KMS-11 (cell line): ENCODE data around the gene MFF.

Experiments
- H2AFZ ChIP-seq: fragments of 200-600 bp; sonication (generic); 2 replicates; pipeline ENCODE4 v1.6.1; 2016; ENCODE audit warnings: antibody characterized with exemption, mixed run types, low read depth
- H3K27ac ChIP-seq: fragments of 200-600 bp; sonication (generic); 2 replicates; pipeline ENCODE4 v1.6.1; 2016; ENCODE audit warnings: mild to moderate bottlenecking, mixed run types
- H3K27me3 ChIP-seq: fragments of 200-600 bp; sonication (generic); 2 replicates; pipeline ENCODE4 v1.6.1; 2017; ENCODE audit warnings: mild to moderate bottlenecking, low read depth, mixed run types, moderate library complexity; ENCODE audit not compliant: insufficient read depth
- H3K36me3 ChIP-seq: fragments of 200-600 bp; sonication (generic); 2 replicates; pipeline ENCODE4 v1.6.1; 2017; ENCODE audit warnings: mild to moderate bottlenecking, mixed run types; ENCODE audit not compliant: insufficient read depth
- H3K4me1 ChIP-seq: fragments of 200-600 bp; sonication (generic); 2 replicates; pipeline ENCODE4 v1.6.1; 2016; ENCODE audit warnings: mild to moderate bottlenecking, low read depth, mixed run types; ENCODE audit not compliant: poor library complexity, severe bottlenecking
- H3K4me2 ChIP-seq: fragments of 200-600 bp; sonication (generic); 2 replicates; pipeline ENCODE4 v1.7.0; 2016; ENCODE audit warnings: mild to moderate bottlenecking, mixed run types
- H3K4me3 ChIP-seq: fragments of 200-600 bp; sonication (generic); IDR thresholded peaks from 2 replicates; pipeline ENCODE4 v1.6.1; 2017; ENCODE audit warnings: low read depth, low read length, mixed read lengths; ENCODE audit not compliant: insufficient read depth
- H3K79me2 ChIP-seq: fragments of 200-600 bp; sonication (generic); 2 replicates; pipeline ENCODE4 v1.6.1; 2016; ENCODE audit warnings: low read depth, mixed run types; ENCODE audit not compliant: insufficient read depth
- H3K9ac ChIP-seq: fragments of 200-600 bp; sonication (generic); 2 replicates; pipeline ENCODE4 v1.6.1; 2016; ENCODE audit warnings: mild to moderate bottlenecking, mixed run types
- H4K20me1 ChIP-seq: fragments of 200-600 bp; sonication (generic); 2 replicates; pipeline ENCODE4 v1.6.1; 2016; ENCODE audit warnings: mild to moderate bottlenecking, mixed run types; ENCODE audit not compliant: insufficient read depth
- TF ChIP-seq, protein P1 (sequence below): fragments of 200-600 bp; sonication (generic); conservative IDR thresholded peaks from 2 replicates; pipeline ENCODE4 v1.6.1; 2017; ENCODE audit warnings: low read depth, mild to moderate bottlenecking, antibody characterized with exemption, low read length, moderate library complexity, mixed read lengths

Gene MFF

DNA sequence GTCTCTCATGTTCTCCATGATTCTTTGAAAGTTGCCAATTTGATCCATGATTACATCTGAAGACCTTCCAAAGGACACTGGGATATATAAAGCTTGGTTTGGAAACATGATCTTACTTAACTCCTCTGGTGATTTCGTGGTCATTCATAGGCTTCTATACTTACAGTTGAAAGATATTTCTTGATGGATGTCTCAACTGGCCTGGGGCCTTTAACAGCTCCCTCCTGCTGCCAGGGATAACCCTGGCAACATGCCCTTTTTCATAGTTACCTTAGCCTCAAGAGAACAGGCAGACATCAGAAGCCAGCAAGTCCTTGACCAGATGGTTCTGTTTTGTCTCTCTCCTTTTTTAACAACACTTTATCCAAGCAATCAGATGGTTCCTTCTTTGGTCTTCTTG, 23.5 kb upstream of the MFF start:
- Histone ChIP-seq H4K20me1 (no peaks in the 10 kb centered on the region), H3K4me1 (no peaks in the 10 kb centered on the region), H2AFZ (no peak overlapping the region), H3K79me2 (no peaks in the 10 kb centered on the region), H3K36me3 (no peaks in the 10 kb centered on the region; the same call in 1 of the 2 replicates), H3K9ac (no peak overlapping the region), H3K27me3 (no peaks in the 10 kb centered on the region), H3K4me3 (no peak overlapping the region), H3K4me2 (no peak overlapping the region), H3K27ac (no peak overlapping the region)
- TF ChIP-seq, protein P1, sequence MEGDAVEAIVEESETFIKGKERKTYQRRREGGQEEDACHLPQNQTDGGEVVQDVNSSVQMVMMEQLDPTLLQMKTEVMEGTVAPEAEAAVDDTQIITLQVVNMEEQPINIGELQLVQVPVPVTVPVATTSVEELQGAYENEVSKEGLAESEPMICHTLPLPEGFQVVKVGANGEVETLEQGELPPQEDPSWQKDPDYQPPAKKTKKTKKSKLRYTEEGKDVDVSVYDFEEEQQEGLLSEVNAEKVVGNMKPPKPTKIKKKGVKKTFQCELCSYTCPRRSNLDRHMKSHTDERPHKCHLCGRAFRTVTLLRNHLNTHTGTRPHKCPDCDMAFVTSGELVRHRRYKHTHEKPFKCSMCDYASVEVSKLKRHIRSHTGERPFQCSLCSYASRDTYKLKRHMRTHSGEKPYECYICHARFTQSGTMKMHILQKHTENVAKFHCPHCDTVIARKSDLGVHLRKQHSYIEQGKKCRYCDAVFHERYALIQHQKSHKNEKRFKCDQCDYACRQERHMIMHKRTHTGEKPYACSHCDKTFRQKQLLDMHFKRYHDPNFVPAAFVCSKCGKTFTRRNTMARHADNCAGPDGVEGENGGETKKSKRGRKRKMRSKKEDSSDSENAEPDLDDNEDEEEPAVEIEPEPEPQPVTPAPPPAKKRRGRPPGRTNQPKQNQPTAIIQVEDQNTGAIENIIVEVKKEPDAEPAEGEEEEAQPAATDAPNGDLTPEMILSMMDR, result no peak

DNA sequence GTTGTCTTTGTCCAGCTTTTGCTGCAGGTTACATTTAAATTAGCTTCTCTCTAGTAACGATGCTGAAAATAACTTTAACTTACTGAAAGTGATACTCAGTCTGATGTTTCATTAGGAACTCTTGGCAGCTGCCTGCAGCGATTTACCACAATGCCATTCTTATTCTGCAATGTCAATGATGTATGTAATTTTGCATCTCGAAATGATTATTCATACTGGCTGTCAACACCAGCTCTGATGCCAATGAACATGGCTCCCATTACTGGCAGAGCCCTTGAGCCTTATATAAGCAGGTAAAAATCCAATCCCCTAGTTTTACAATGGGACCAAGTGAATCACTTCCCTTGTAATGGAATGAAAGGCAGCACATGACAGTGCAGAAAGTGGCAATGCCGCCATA, 16.3 kb upstream of the MFF start:
- Histone ChIP-seq H3K27me3 (no peaks in the 10 kb centered on the region), H4K20me1 (no peaks in the 10 kb centered on the region), H3K4me1 (peaks cover 9% of the 10 kb centered on the region), H3K9ac (no peak overlapping the region), H3K27ac (no peak overlapping the region), H3K79me2 (no peaks in the 10 kb centered on the region), H3K36me3 (no peaks in the 10 kb centered on the region), H2AFZ (no peak overlapping the region), H3K4me2 (no peak overlapping the region), H3K4me3 (no peak overlapping the region)
- TF ChIP-seq, protein P1, result no peak

DNA sequence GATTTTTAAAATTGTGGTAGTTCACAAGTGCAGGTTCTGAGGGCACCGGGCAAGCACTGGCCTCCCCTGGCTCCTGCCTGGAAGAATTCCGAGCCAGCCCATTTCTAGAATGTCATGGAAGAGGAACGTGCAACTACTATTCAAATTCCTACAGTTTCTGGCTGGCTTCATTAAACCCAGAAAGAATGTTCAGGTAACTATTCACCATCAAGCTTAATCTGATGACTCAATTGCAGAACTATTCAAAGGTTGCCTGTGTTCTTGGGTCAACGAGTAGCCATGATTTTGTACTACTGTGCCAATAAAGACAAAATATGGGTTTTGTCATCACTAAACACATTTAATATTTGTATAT, 14.3 kb upstream of the MFF start:
- Histone ChIP-seq H3K79me2 (no peaks in the 10 kb centered on the region), H3K27me3 (no peaks in the 10 kb centered on the region), H3K4me1 (peaks cover 9% of the 10 kb centered on the region), H4K20me1 (no peaks in the 10 kb centered on the region), H3K9ac (no peak overlapping the region), H3K36me3 (no peaks in the 10 kb centered on the region), H2AFZ (no peak overlapping the region), H3K4me2 (no peak overlapping the region), H3K4me3 (no peak overlapping the region), H3K27ac (no peak overlapping the region)
- TF ChIP-seq, protein P1, result no peak

DNA sequence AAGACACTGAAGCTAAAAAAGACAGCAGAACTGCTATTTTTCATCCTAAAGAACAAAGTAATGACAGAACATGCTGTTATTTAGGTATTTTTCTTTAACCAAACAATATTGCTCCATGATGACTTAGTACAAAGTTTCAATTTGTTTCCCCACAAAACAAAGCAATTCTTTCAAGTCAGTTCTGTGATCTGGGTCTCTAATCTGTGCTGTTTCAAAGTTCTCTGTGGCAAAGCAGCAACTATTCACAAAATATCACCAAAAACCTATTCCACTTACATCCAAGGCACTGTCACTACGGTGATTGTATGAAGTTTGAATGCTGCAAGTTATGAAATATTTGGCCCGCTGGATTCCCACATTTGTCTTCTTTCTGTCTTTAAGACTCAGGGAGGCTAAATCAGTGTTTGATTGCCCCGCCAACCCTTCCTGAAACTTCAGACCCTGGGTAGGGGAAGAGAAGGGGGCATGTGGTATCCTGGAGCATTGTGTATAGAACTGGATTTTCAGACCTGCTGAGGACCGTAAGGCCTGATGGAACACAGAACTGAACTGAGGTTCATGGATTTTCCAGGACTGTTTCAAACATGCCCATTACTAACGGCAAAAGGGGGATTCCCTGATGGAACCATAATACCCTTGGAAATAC, 13.1 kb upstream of the MFF start:
- no peak overlapping the region for H2AFZ ChIP-seq
- H3K9ac ChIP-seq, result no peak overlapping the region
- no peak overlapping the region for H3K4me2 ChIP-seq
- no peak overlapping the region for H3K27ac ChIP-seq
- H3K4me1 ChIP-seq, result peaks cover 9% of the 10 kb centered on the region
- H3K36me3 ChIP-seq, result no peaks in the 10 kb centered on the region
- TF ChIP-seq, protein P1, result no peak
- no peaks in the 10 kb centered on the region for H3K79me2 ChIP-seq
- H4K20me1 ChIP-seq, result no peaks in the 10 kb centered on the region
- H3K27me3 ChIP-seq, result no peaks in the 10 kb centered on the region
- H3K4me3 ChIP-seq, result no peak overlapping the region
